MM.1S (cell line): Measurements from ENCODE around the gene TBC1D14.

Experiments used
- DNase-seq: peaks from one replicate; pipeline ENCODE4 v3.0.0-alpha.2; 2015
- H2AFZ ChIP-seq: fragments of 300-600 bp; sonication (generic); 2 replicates; pipeline ENCODE4 v1.6.0; 2016; ENCODE audit warnings: antibody characterized with exemption, low read length
- H3F3A ChIP-seq: fragments of 300-600 bp; sonication (generic); 2 replicates; pipeline ENCODE4 v1.6.1; 2016; ENCODE audit warnings: mild to moderate bottlenecking, antibody characterized with exemption, low read length, moderate library complexity, mixed read lengths; ENCODE audit not compliant: insufficient read depth
- H3K27ac ChIP-seq: fragments of 300-600 bp; sonication (generic); 2 replicates; pipeline ENCODE4 v1.5.1; 2016; ENCODE audit warnings: mild to moderate bottlenecking, low read length
- H3K27me3 ChIP-seq: fragments of 300-600 bp; sonication (generic); replicated peaks from 2 replicates; pipeline ENCODE4 v1.6.0; 2016; ENCODE audit warnings: low read length; ENCODE audit not compliant: insufficient read depth
- H3K36me3 ChIP-seq: fragments of 300-600 bp; sonication (generic); replicated peaks from 2 replicates; pipeline ENCODE4 v1.6.1; 2016; ENCODE audit warnings: mild to moderate bottlenecking, low read length, mixed read lengths; ENCODE audit not compliant: insufficient read depth
- H3K4me1 ChIP-seq: fragments of 300-600 bp; sonication (generic); 2 replicates; pipeline ENCODE4 v1.6.1; 2016; ENCODE audit warnings: low read length, mixed read lengths
- H3K4me2 ChIP-seq: fragments of 300-600 bp; sonication (generic); 2 replicates; pipeline ENCODE4 v1.6.0; 2016; ENCODE audit warnings: low read depth, low read length
- H3K4me3 ChIP-seq: fragments of 300-600 bp; sonication (generic); 2 replicates; pipeline ENCODE4 v1.5.1; 2016; ENCODE audit warnings: low read length, mixed read lengths
- H3K79me2 ChIP-seq: fragments of 300-600 bp; sonication (generic); 2 replicates; pipeline ENCODE4 v1.6.1; 2016; ENCODE audit warnings: mixed run types, low read length, mixed read lengths
- H3K9ac ChIP-seq: fragments of 300-600 bp; sonication (generic); 2 replicates; pipeline ENCODE4 v1.6.1; 2016; ENCODE audit warnings: low read length, mixed read lengths
- H3K9me2 ChIP-seq: fragments of 300-600 bp; sonication (generic); replicated peaks from 2 replicates; pipeline ENCODE4 v1.6.1; 2016; ENCODE audit warnings: mild to moderate bottlenecking, low read length, mixed read lengths; ENCODE audit not compliant: insufficient read depth
- H3K9me3 ChIP-seq: fragments of 300-600 bp; sonication (generic); replicated peaks from 2 replicates; pipeline ENCODE4 v1.6.1; 2016; ENCODE audit warnings: mild to moderate bottlenecking, low read length, mixed read lengths; ENCODE audit not compliant: insufficient read depth
- H4K20me1 ChIP-seq: fragments of 300-600 bp; sonication (generic); 2 replicates; pipeline ENCODE4 v1.6.1; 2016; ENCODE audit warnings: mild to moderate bottlenecking, low read length, moderate library complexity, mixed read lengths; ENCODE audit not compliant: insufficient read depth
- CTCF ChIP-seq: fragments of 300-600 bp; sonication (generic); IDR thresholded peaks from 2 replicates; pipeline ENCODE4 v1.5.1; 2016; ENCODE audit warnings: antibody characterized with exemption, low read length, mixed read lengths
- EZH2 ChIP-seq: fragments of 300-600 bp; sonication (generic); optimal IDR thresholded peaks from 2 replicates; pipeline ENCODE3; 2017; ENCODE audit warnings: low read depth, mild to moderate bottlenecking, antibody characterized with exemption, low read length, mixed read lengths
- EZH2phosphoT487 ChIP-seq: fragments of 300-600 bp; sonication (generic); IDR thresholded peaks from 2 replicates; pipeline ENCODE4 v1.6.1; 2018; ENCODE audit warnings: antibody characterized with exemption, low read length

Gene TBC1D14

GRCh38 chr4:6991771-6992557 lies 82.3 kb downstream of the TBC1D14 start:
- no peaks in the 10 kb centered on the region for H3K9me2 ChIP-seq
- peak overlapping the region; percentile 35 for H3K4me3 ChIP-seq
- H3K4me2 ChIP-seq: peak overlapping the region; percentile 91

GRCh38 chr4:6992728-6993677 lies 83.4 kb downstream of the TBC1D14 start:
- no peaks in the 10 kb centered on the region for H3K9me2 ChIP-seq
- TF ChIP-seq EZH2 (no peak), EZH2phosphoT487 (no peak), CTCF (no peak)
- H2AFZ ChIP-seq: no peak overlapping the region
- peaks cover 88% of the 10 kb centered on the region for H3K79me2 ChIP-seq
- H4K20me1 ChIP-seq: no peaks in the 10 kb centered on the region
- peak overlapping the region; percentile 98 for H3K27ac ChIP-seq
- no peaks in the 10 kb centered on the region for H3K9me3 ChIP-seq
- peak overlapping the region; percentile 91 for H3K4me2 ChIP-seq
- peak overlapping the region; percentile 50 for H3K9ac ChIP-seq
- H3K4me3 ChIP-seq: peak overlapping the region; percentile 35
- H3F3A ChIP-seq: peaks cover 37% of the 10 kb centered on the region
- H3K4me1 ChIP-seq: peaks cover 51% of the 10 kb centered on the region
- H3K27me3 ChIP-seq: no peaks in the 10 kb centered on the region
- peaks cover 20% of the 10 kb centered on the region for H3K36me3 ChIP-seq
- peak; percentile 78 for DNase-seq

More at GRCh38 chr4:6991771-6992557, 82.3 kb downstream of the TBC1D14 start:
- H3K9me3 ChIP-seq: no peaks in the 10 kb centered on the region
- no peaks in the 10 kb centered on the region for H4K20me1 ChIP-seq
- TF ChIP-seq CTCF (no peak), EZH2 (no peak), EZH2phosphoT487 (no peak)
- peaks cover 14% of the 10 kb centered on the region for H3K36me3 ChIP-seq
- peak overlapping the region; percentile 98 for H3K27ac ChIP-seq
- peaks cover 91% of the 10 kb centered on the region for H3K79me2 ChIP-seq
- no peak overlapping the region for H2AFZ ChIP-seq
- DNase-seq: peak; percentile 75
- peaks cover 51% of the 10 kb centered on the region for H3K4me1 ChIP-seq
- peaks cover 45% of the 10 kb centered on the region for H3F3A ChIP-seq
- peak overlapping the region; percentile 50 for H3K9ac ChIP-seq
- H3K27me3 ChIP-seq: no peaks in the 10 kb centered on the region

GRCh38 chr4:6996481-6996880 lies 86.9 kb downstream of the TBC1D14 start:
- peaks cover 27% of the 10 kb centered on the region for H3K4me1 ChIP-seq
- DNase-seq: no peak
- no peak overlapping the region for H3K27ac ChIP-seq
- H3K36me3 ChIP-seq: peaks cover 32% of the 10 kb centered on the region
- H3K27me3 ChIP-seq: no peaks in the 10 kb centered on the region
- H3K4me3 ChIP-seq: no peak overlapping the region
- peaks cover 80% of the 10 kb centered on the region for H3K79me2 ChIP-seq
- no peak overlapping the region for H2AFZ ChIP-seq
- no peaks in the 10 kb centered on the region for H3K9me3 ChIP-seq
- no peak overlapping the region for H3K9ac ChIP-seq
- peaks cover 4% of the 10 kb centered on the region; the same call in 1 of the 2 replicates for H4K20me1 ChIP-seq
- no peak overlapping the region for H3K4me2 ChIP-seq
- peaks cover 21% of the 10 kb centered on the region for H3F3A ChIP-seq
- no peaks in the 10 kb centered on the region for H3K9me2 ChIP-seq
- TF ChIP-seq EZH2phosphoT487 (no peak), EZH2 (no peak), CTCF (no peak)
